ENCODE measurements around the gene ZNF791. TPM values are rescaled to one million over a fixed set of nuclear protein-coding genes. Genes with fewer than 3 reads are reported as not detected.

Gene ZNF791
- polyA plus RNA-seq, 1 donor from 2014 or later, result 10.2 TPM

- Histone ChIP-seq H2AFZ (ENCODE audit: low read depth, low read length) (no peak overlapping the region), H3K9ac (ENCODE audit: low read length) (no peak overlapping the region), H3K36me3 (ENCODE audit: insufficient read depth, low read length) (no peaks in the 10 kb centered on the region), H3K9me2 (ENCODE audit: insufficient read depth, low read length) (no peaks in the 10 kb centered on the region), H4K20me1 (ENCODE audit: insufficient read depth) (no peaks in the 10 kb centered on the region), H3K4me3 (ENCODE audit: low read length) (no peak overlapping the region), H3K4me2 (ENCODE audit: low read length) (no peak overlapping the region), H3K79me2 (replicated peaks; ENCODE audit: insufficient read depth, low read length) (no peaks in the 10 kb centered on the region), H3K9me3 (ENCODE audit: low read length) (no peaks in the 10 kb centered on the region), H3K27me3 (ENCODE audit: insufficient read depth, low read depth, low read length) (no peaks in the 10 kb centered on the region), H3F3A (ENCODE audit: insufficient read depth, low read length, poor library complexity, severe bottlenecking) (no peaks in the 10 kb centered on the region), H3K27ac (ENCODE audit: low read length) (no peak overlapping the region)
- no peak for TF ChIP-seq CTCF (IDR thresholded peaks at IDR 0.05; ENCODE audit: poor library complexity, severe bottlenecking)
- TF ChIP-seq MXI1 (conservative IDR thresholded peaks at IDR 0.05; ENCODE audit: poor library complexity, severe bottlenecking), result no peak
- TF ChIP-seq RAD21 (conservative IDR thresholded peaks at IDR 0.05), result no peak
- TF ChIP-seq EZH2 (IDR thresholded peaks at IDR 0.05; ENCODE audit: borderline replicate concordance, insufficient read depth, low read length, poor library complexity, severe bottlenecking), result no peak
- no peak for TF ChIP-seq TAF1 (IDR thresholded peaks at IDR 0.05; ENCODE audit: low read depth)
Measured at GRCh38 chr19:12596927-12597548, 13.7 kb upstream of the ZNF791 start.

GRCh38 chr19:12597594-12597993 lies 13.1 kb upstream of the ZNF791 start:
- TF ChIP-seq CTCF (IDR thresholded peaks at IDR 0.05; ENCODE audit: poor library complexity, severe bottlenecking) (no peak), TAF1 (IDR thresholded peaks at IDR 0.05; ENCODE audit: low read depth) (no peak), POLR2AphosphoS5 (IDR thresholded peaks at IDR 0.05) (no peak), EP300 (conservative IDR thresholded peaks at IDR 0.05; ENCODE audit: poor library complexity, severe bottlenecking) (no peak)
- no peaks in the 10 kb centered on the region for H3K36me3 ChIP-seq (ENCODE audit: insufficient read depth, low read length)
- no peaks in the 10 kb centered on the region for H3K27me3 ChIP-seq (ENCODE audit: insufficient read depth, low read depth, low read length)
- no peak overlapping the region for H2AFZ ChIP-seq (ENCODE audit: low read depth, low read length)
- no peak overlapping the region for H3K4me2 ChIP-seq (ENCODE audit: low read length)
- H3K4me3 ChIP-seq (ENCODE audit: low read length), result no peak overlapping the region
- H3K9me3 ChIP-seq (ENCODE audit: low read length), result no peaks in the 10 kb centered on the region
- H3F3A ChIP-seq (ENCODE audit: insufficient read depth, low read length, poor library complexity, severe bottlenecking), result no peaks in the 10 kb centered on the region
- no peak overlapping the region for H3K9ac ChIP-seq (ENCODE audit: low read length)
- no peaks in the 10 kb centered on the region for H4K20me1 ChIP-seq (ENCODE audit: insufficient read depth)
- H3K79me2 ChIP-seq (replicated peaks; ENCODE audit: insufficient read depth, low read length), result no peaks in the 10 kb centered on the region
- H3K9me2 ChIP-seq (ENCODE audit: insufficient read depth, low read length), result no peaks in the 10 kb centered on the region
- no peak overlapping the region for H3K27ac ChIP-seq (ENCODE audit: low read length)

- H3K27me3 ChIP-seq (ENCODE audit: insufficient read depth, low read depth, low read length), result no peaks in the 10 kb centered on the region
- H3K9me3 ChIP-seq (ENCODE audit: low read length), result no peaks in the 10 kb centered on the region
- no peak overlapping the region for H3K4me2 ChIP-seq (ENCODE audit: low read length)
- H3K27ac ChIP-seq (ENCODE audit: low read length), result no peak overlapping the region
- no peak for TF ChIP-seq TAF1 (IDR thresholded peaks at IDR 0.05; ENCODE audit: low read depth)
- TF ChIP-seq POLR2AphosphoS5 (IDR thresholded peaks at IDR 0.05), result no peak
- TF ChIP-seq EP300 (conservative IDR thresholded peaks at IDR 0.05; ENCODE audit: poor library complexity, severe bottlenecking), result no peak
- no peak for TF ChIP-seq RAD21 (conservative IDR thresholded peaks at IDR 0.05)
- TF ChIP-seq REST (IDR thresholded peaks at IDR 0.05; ENCODE audit: borderline replicate concordance), result no peak
- TF ChIP-seq CTCF (IDR thresholded peaks at IDR 0.05; ENCODE audit: poor library complexity, severe bottlenecking), result no peak
- no peak for TF ChIP-seq SMC3 (conservative IDR thresholded peaks at IDR 0.05; ENCODE audit: poor library complexity)
- TF ChIP-seq EZH2 (IDR thresholded peaks at IDR 0.05; ENCODE audit: borderline replicate concordance, insufficient read depth, low read length, poor library complexity, severe bottlenecking), result no peak
- TF ChIP-seq MXI1 (conservative IDR thresholded peaks at IDR 0.05; ENCODE audit: poor library complexity, severe bottlenecking), result no peak
- no peaks in the 10 kb centered on the region for H3K9me2 ChIP-seq (ENCODE audit: insufficient read depth, low read length)
- no peaks in the 10 kb centered on the region for H4K20me1 ChIP-seq (ENCODE audit: insufficient read depth)
- H3K79me2 ChIP-seq (replicated peaks; ENCODE audit: insufficient read depth, low read length), result peaks cover 3% of the 10 kb centered on the region
- H3F3A ChIP-seq (ENCODE audit: insufficient read depth, low read length, poor library complexity, severe bottlenecking), result no peaks in the 10 kb centered on the region
- H3K9ac ChIP-seq (ENCODE audit: low read length), result no peak overlapping the region
- no peak overlapping the region for H3K4me3 ChIP-seq (ENCODE audit: low read length)
- no peak overlapping the region for H2AFZ ChIP-seq (ENCODE audit: low read depth, low read length)
- no peaks in the 10 kb centered on the region for H3K36me3 ChIP-seq (ENCODE audit: insufficient read depth, low read length)
Measured at GRCh38 chr19:12603714-12604113, 7.0 kb upstream of the ZNF791 start.

Data from neural cell (in vitro differentiated cells).